GM12878 (cell line): ENCODE measurements around the gene TCEAL1. TPM values are rescaled to one million over a fixed set of nuclear protein-coding genes. Genes with fewer than 3 reads are reported as not detected.
"Not testable (repeated sequence)": the region's sequence is repeated elsewhere in the genome, so short reads cannot be mapped to it uniquely, and the experiment has no call there.

Experiments used
- ATAC-seq: fragments of 200-7000 bp; cut with Tn5 transposase; 3 replicates; pipeline ENCODE4 v1.9.1; 2020; ENCODE audit warnings: mild to moderate bottlenecking, moderate library complexity
- BruUV-seq: library from RNA; stranded (reverse); fragments of 400-500 nt; replicated peaks from 2 replicates; lab custom pipeline; 2021; lab: Mats Ljungman, UMichigan
- CTCF ChIA-PET: fragments of 300-600 bp; sonication (Branson Sonifier 250); formaldehyde crosslinking; extraction: SDS; loops from one replicate; lab custom pipeline; 2021; ENCODE audit warnings: inconsistent platforms; lab: Yijun Ruan, JAX
- POLR2A ChIA-PET: fragments of 350-600 bp; formaldehyde crosslinking; extraction: SDS; loops from one replicate; lab custom pipeline; 2021; ENCODE audit warnings: inconsistent platforms; lab: Charles Lee
- RAD21 ChIA-PET: fragments of 300-600 bp; sonication (Branson Sonifier 250); formaldehyde crosslinking; loops from one replicate; lab custom pipeline; 2023; ENCODE audit warnings: antibody characterized with exemption; ENCODE audit not compliant: unreplicated experiment; lab: Charles Lee
- SMC1A ChIA-PET: fragments of 300-600 bp; sonication (Branson Sonifier 250); formaldehyde crosslinking; loops from one replicate; lab custom pipeline; 2023; ENCODE audit not compliant: unreplicated experiment, uncharacterized antibody; lab: Charles Lee
- DNase-seq: peaks from one replicate; pipeline ENCODE4 v3.0.0-alpha.2; 2011; ENCODE audit warnings: low read depth, low spot score
- FAIRE-seq: peaks from 3 replicates; lab custom pipeline; 2011; peaks lifted over from hg19 to GRCh38; lab: Jason Lieb, UNC
- H2AFZ ChIP-seq: 2 replicates; pipeline ENCODE4 v1.6.0; 2011; ENCODE audit warnings: low read depth, low read length, control low read depth; ENCODE audit not compliant: control insufficient read depth
- H3K27ac ChIP-seq: 2 replicates; pipeline ENCODE4 v1.5.1; 2011; ENCODE audit warnings: control low read depth; ENCODE audit not compliant: control insufficient read depth, insufficient read depth
- H3K27me3 ChIP-seq, 2 experiments: replicated peaks in 1 of 2; 2 replicates each; pipeline versions ENCODE4 v1.6.0 to v1.6.1; 2011; ENCODE audit warnings: low read length in 1 of 2; ENCODE audit not compliant: control insufficient read depth in 2 of 2, insufficient read depth in 2 of 2
- H3K36me3 ChIP-seq, 2 experiments: 2 replicates each; pipeline ENCODE4 v1.5.1; 2011; ENCODE audit warnings: low read length in 1 of 2; ENCODE audit not compliant: control insufficient read depth in 2 of 2, insufficient read depth in 2 of 2
- H3K4me1 ChIP-seq: 2 replicates; pipeline ENCODE4 v1.6.1; 2011; ENCODE audit warnings: mild to moderate bottlenecking, low read length, moderate library complexity, mixed read lengths; ENCODE audit not compliant: control insufficient read depth, insufficient read depth
- H3K4me2 ChIP-seq: 2 replicates; pipeline ENCODE4 v1.6.0; 2011; ENCODE audit warnings: control low read depth; ENCODE audit not compliant: control insufficient read depth, insufficient read depth
- H3K4me3 ChIP-seq: fragments of 200-600 bp; sonication (generic); 2 replicates; pipeline ENCODE4 v1.5.1; 2016
- H3K79me2 ChIP-seq: 2 replicates; pipeline ENCODE4 v1.6.0; 2011; ENCODE audit warnings: low read length; ENCODE audit not compliant: control insufficient read depth, insufficient read depth
- H3K9ac ChIP-seq: 2 replicates; pipeline ENCODE4 v1.8.0; 2011; ENCODE audit warnings: low read length, control low read depth, mixed read lengths; ENCODE audit not compliant: control insufficient read depth, insufficient read depth
- H3K9me3 ChIP-seq: replicated peaks from 3 replicates; pipeline ENCODE4 v1.5.1; 2011; ENCODE audit warnings: mild to moderate bottlenecking, low read length; ENCODE audit not compliant: control insufficient read depth, insufficient read depth
- H4K20me1 ChIP-seq: 2 replicates; pipeline ENCODE4 v1.6.0; 2011; ENCODE audit not compliant: control insufficient read depth, insufficient read depth
- ASH2L ChIP-seq: fragments of 300-600, 200-600 bp; sonication (generic); IDR thresholded peaks from 2 replicates; pipeline ENCODE4 v1.6.1; 2017; ENCODE audit warnings: low read depth, mild to moderate bottlenecking, borderline replicate concordance
- BACH1 ChIP-seq: fragments of 450-650 bp; IDR thresholded peaks from 2 replicates; pipeline ENCODE4 v1.6.1; 2017; ENCODE audit warnings: mild to moderate bottlenecking, borderline replicate concordance
- ESRRA ChIP-seq: IDR thresholded peaks from 2 replicates; pipeline ENCODE4 v1.6.1; 2012; ENCODE audit warnings: mild to moderate bottlenecking, low read length, improper control_type of control experiment
- STAT1 ChIP-seq: fragments of 450-650 bp; conservative IDR thresholded peaks from 2 replicates; pipeline ENCODE4 v1.6.1; 2014; ENCODE audit warnings: antibody characterized with exemption, mild to moderate bottlenecking
- ZBTB11 ChIP-seq: fragments of 450-650 bp; formaldehyde crosslinking; IDR thresholded peaks from 2 replicates; pipeline ENCODE4 v1.5.0; 2022; ENCODE audit warnings: mild to moderate bottlenecking, missing genetic modification characterization
- ZNF217 ChIP-seq: fragments of 450-650 bp; IDR thresholded peaks from 2 replicates; pipeline ENCODE4 v1.6.1; 2017; ENCODE audit warnings: antibody characterized with exemption, mild to moderate bottlenecking
- WGBS: methylation state at CpG from one replicate; pipeline ENCODE4 v1.1.6; 2016; ENCODE audit warnings: low lambda C conversion rate; ENCODE audit not compliant: insufficient replicate concordance, insufficient coverage; ENCODE audit errors: missing lambda C conversion rate; 5-methylcytosine and 5-hydroxymethylcytosine counted together
- in situ Hi-C: fragments of 300-500 bp; cut with MboI; formaldehyde crosslinking; loops from 9 replicates; pipeline ENCODE4 v1.14.3; 2018; ENCODE audit warnings: mixed read lengths
- intact Hi-C: fragments of 100-400 bp; cut with micrococcal nuclease; formaldehyde crosslinking; loops from one replicate; pipeline ENCODE4 v1.14.2; 2022; ENCODE audit not compliant: unreplicated experiment
- polyA plus RNA-seq, 11 experiments: library from polyadenylated mRNA; depleted of rRNA in 4 of 11; unstranded in 6 of 11; stranded (reverse) in 5 of 11; fragments of >200 nt; fragmentation: Nextera tagmentation in 4 of 11; fragmentation: Illumina TruSeq in 1 of 11; extraction: Ambion mirVana in 4 of 11; extraction: Trizol in 1 of 11; gene quantifications; 1 replicate in 1 of 11; 2 replicates in 10 of 11; pipeline versions ENCODE4 v1.2.1 to v1.2.3, GENCODE V29; 2011 to 2016; ENCODE audit warnings: inconsistent platforms in 2 of 11, missing spikeins in 2 of 11, low read depth in 1 of 11
- total RNA-seq, 4 experiments: library from RNA; depleted of rRNA in 3 of 4; stranded (reverse); fragments of >200 nt in 3 of 4; fragmentation: Illumina TruSeq in 1 of 4; extraction: Trizol in 1 of 4; gene quantifications; 2 replicates each; pipeline versions ENCODE4 v1.2.1 to v1.2.3, GENCODE V29; 2013 to 2021
- TF ChIP-seq, protein P1 (sequence below): fragments of 450-650 bp; IDR thresholded peaks from 2 replicates; pipeline ENCODE4 v1.6.1; 2016; ENCODE audit warnings: mild to moderate bottlenecking

Gene TCEAL1
- total and polyA plus RNA-seq, 10 of the 15 experiments (the other 5 are each of a cell fraction or from before 2014, with no cell fraction given) = 10.1 to 24.3 (median 17.8) TPM

GRCh38 chrX:103637604-103638338 is 9.0 kb downstream of the TCEAL1 start (continued):
- TF ChIP-seq ZBTB11 (no peak), ASH2L (no peak), ESRRA (no peak), BACH1 (no peak), ZNF217 (no peak), STAT1 (no peak)
- TF ChIP-seq, protein P1, sequence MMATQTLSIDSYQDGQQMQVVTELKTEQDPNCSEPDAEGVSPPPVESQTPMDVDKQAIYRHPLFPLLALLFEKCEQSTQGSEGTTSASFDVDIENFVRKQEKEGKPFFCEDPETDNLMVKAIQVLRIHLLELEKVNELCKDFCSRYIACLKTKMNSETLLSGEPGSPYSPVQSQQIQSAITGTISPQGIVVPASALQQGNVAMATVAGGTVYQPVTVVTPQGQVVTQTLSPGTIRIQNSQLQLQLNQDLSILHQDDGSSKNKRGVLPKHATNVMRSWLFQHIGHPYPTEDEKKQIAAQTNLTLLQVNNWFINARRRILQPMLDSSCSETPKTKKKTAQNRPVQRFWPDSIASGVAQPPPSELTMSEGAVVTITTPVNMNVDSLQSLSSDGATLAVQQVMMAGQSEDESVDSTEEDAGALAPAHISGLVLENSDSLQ = no peak

- in situ Hi-C loops, H3K79me2 ChIP-seq, H4K20me1 ChIP-seq, RAD21 ChIA-PET, intact Hi-C loops, H3K27me3 ChIP-seq, H3K4me3 ChIP-seq, H3K4me1 ChIP-seq, H3K36me3 ChIP-seq, H3K27ac ChIP-seq, FAIRE-seq, DNase-seq, ATAC-seq, H3K4me2 ChIP-seq, POLR2A ChIA-PET, H2AFZ ChIP-seq, BruUV-seq, H3K9ac ChIP-seq, H3K9me3 ChIP-seq, SMC1A ChIA-PET: not testable (repeated sequence)
- 33% methylated on average over 6 of the region's 6 CpGs for WGBS
- CTCF ChIA-PET = interaction anchor here (1.7 kb wide), 1 partner anchor 9 kb away, joined by 5 read pairs; no protein-coding TSS in a partner anchor
Measured at GRCh38 chrX:103638479-103639346, 9.9 kb downstream of the TCEAL1 start.
